ENCODE results near the gene ENTR1.

DNA sequence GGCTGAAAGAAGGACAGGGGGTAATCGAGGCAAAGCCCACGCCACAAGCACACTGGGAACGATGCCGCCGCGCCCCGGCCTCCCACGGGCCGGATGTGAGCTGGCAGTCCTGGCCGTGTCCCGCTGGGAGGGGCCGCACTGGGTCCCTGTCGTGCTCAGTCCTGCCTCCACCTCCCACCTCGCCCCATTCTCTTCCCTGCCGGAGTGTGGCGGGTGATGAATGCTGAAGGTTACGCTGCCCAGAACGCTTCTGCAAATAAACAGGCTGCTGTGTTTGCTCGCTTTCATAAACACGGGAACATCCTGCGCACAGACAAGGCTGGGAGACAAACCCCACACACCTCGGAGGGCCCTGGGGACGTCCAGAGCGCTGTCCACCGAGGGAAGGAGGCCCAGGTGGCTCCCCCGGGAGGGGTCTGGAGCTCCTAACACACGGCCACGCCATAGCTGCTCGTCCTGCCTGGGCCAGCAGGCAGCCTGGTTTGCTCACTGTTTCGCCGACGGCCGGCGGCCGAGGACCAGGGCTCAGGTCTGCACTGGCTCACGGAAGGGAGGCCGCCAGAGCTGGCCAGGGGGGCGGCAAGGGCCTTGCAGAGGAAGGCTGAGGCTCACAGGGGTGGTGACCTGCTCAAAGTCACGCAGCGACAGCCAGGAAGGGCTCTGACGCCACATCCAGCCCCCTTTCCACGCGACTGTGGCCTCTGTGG lies 49.2 kb downstream of the ENTR1 start:
- TF ChIP-seq POLR2AphosphoS5 (IDR thresholded peaks at IDR 0.05) (no peak), EP300 (IDR thresholded peaks at IDR 0.05) (no peak), POLR2A (IDR thresholded peaks at IDR 0.05) (no peak)
- TF ChIP-seq, protein P1, sequence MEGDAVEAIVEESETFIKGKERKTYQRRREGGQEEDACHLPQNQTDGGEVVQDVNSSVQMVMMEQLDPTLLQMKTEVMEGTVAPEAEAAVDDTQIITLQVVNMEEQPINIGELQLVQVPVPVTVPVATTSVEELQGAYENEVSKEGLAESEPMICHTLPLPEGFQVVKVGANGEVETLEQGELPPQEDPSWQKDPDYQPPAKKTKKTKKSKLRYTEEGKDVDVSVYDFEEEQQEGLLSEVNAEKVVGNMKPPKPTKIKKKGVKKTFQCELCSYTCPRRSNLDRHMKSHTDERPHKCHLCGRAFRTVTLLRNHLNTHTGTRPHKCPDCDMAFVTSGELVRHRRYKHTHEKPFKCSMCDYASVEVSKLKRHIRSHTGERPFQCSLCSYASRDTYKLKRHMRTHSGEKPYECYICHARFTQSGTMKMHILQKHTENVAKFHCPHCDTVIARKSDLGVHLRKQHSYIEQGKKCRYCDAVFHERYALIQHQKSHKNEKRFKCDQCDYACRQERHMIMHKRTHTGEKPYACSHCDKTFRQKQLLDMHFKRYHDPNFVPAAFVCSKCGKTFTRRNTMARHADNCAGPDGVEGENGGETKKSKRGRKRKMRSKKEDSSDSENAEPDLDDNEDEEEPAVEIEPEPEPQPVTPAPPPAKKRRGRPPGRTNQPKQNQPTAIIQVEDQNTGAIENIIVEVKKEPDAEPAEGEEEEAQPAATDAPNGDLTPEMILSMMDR (IDR thresholded peaks at IDR 0.05): no peak
